Neural crest cell (in vitro differentiated cells): ENCODE results near the gene ERC2. TPM values are rescaled to one million over a fixed set of nuclear protein-coding genes. Genes with fewer than 3 reads are reported as not detected.

Experiments
- DNase-seq: peaks from one replicate; pipeline ENCODE4 v3.0.0; 2021; ENCODE audit warnings: low read depth, mixed read lengths, low spot score
- H3K27ac Mint-ChIP-seq: one replicate; pipeline ENCODE4 v1.8.0; 2021; ENCODE audit warnings: mild to moderate bottlenecking, mixed read lengths; ENCODE audit not compliant: unreplicated experiment
- H3K27me3 Mint-ChIP-seq: 2 replicates; pipeline ENCODE4 v1.8.0; 2021; ENCODE audit warnings: low read depth, mild to moderate bottlenecking, mixed read lengths
- H3K36me3 Mint-ChIP-seq: 2 replicates; pipeline ENCODE4 v1.8.0; 2021; ENCODE audit warnings: low read depth, mild to moderate bottlenecking, mixed read lengths
- H3K4me1 Mint-ChIP-seq: 2 replicates; pipeline ENCODE4 v1.8.0; 2021; ENCODE audit warnings: mixed read lengths
- H3K4me3 Mint-ChIP-seq: one replicate; pipeline ENCODE4 v1.8.0; 2021; ENCODE audit warnings: mild to moderate bottlenecking, mixed read lengths
- H3K9me3 Mint-ChIP-seq: 2 replicates; pipeline ENCODE4 v1.8.0; 2021; ENCODE audit warnings: mixed read lengths
- total RNA-seq: library from RNA; stranded (reverse); gene quantifications from 2 replicates; pipeline ENCODE4 v1.2.1, GENCODE V29; 2021
- TF ChIP-seq, protein P1 (sequence below): fragments of 200-600 bp; sonication (generic); conservative IDR thresholded peaks from 2 replicates; pipeline ENCODE4 v1.5.0; 2021; ENCODE audit warnings: antibody characterized with exemption, mild to moderate bottlenecking

The ERC2 gene
- total RNA-seq, 1 donor from 2014 or later = 13.5 TPM

DNA sequence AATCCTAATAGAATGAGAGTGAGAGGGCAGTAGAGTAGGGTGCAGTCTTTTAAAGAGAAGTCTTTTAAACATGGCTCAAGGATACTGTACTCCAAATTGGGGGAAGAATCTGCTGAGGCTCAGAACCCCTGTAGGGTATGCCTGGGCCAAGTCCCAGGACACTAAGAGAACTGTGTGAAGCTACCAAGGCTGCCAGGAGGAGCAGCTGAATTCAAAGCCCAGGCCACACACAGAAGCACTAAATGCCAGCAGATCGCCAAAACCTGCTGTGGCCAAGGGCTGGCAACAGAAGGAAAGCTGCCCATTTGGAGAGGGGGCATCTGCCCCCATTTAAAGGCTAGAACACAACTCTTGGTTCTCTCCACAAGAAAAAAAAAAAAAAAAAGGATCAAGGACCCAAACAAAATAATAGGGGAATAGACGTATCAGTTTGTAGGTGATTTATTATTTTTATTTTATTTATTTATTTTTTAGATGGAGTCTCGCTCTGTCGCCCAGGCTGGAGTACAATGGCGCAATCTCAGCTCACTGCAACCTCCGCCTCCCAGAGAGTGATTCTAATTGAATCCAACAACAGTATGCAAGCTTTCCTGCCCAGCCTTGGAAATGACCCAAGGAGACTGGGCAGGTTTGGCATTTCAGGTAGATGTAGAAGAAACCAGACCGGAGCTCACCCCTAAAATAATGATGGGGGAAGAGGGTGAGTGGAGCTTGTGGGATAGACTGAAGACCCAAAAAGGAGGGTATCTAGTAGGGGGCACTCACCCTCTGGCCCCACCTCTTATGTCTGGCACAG lies 702.2 kb downstream of the ERC2 start:
- no peak overlapping the region for H3K4me3 Mint-ChIP-seq
- no peak for DNase-seq
- TF ChIP-seq, protein P1, sequence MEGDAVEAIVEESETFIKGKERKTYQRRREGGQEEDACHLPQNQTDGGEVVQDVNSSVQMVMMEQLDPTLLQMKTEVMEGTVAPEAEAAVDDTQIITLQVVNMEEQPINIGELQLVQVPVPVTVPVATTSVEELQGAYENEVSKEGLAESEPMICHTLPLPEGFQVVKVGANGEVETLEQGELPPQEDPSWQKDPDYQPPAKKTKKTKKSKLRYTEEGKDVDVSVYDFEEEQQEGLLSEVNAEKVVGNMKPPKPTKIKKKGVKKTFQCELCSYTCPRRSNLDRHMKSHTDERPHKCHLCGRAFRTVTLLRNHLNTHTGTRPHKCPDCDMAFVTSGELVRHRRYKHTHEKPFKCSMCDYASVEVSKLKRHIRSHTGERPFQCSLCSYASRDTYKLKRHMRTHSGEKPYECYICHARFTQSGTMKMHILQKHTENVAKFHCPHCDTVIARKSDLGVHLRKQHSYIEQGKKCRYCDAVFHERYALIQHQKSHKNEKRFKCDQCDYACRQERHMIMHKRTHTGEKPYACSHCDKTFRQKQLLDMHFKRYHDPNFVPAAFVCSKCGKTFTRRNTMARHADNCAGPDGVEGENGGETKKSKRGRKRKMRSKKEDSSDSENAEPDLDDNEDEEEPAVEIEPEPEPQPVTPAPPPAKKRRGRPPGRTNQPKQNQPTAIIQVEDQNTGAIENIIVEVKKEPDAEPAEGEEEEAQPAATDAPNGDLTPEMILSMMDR = no peak
- no peaks in the 10 kb centered on the region for H3K4me1 Mint-ChIP-seq
- H3K9me3 Mint-ChIP-seq = no peaks in the 10 kb centered on the region
- no peak overlapping the region for H3K27ac Mint-ChIP-seq
- H3K36me3 Mint-ChIP-seq = no peaks in the 10 kb centered on the region
- H3K27me3 Mint-ChIP-seq = no peaks in the 10 kb centered on the region

DNA sequence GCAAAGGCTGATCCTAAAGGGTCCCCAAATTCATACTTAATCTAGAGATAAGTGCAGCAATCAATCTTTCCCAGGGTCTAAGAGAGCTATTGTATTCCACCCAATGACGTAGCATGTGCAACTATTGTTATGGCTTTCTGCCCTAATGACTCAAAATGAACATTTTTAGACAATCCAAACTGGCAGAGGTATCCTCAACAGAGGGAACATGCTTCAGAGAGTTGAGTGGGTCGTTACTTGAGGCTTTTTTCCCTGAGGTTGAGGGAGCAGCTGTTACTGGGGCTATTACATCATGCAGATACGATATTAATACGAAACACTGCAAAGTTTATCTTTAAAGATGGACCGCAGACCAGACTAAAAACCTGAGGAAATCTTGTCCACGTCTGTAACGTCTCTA lies 702.9 kb downstream of the ERC2 start:
- no peak for DNase-seq
- Mint-ChIP-seq H3K36me3 (no peaks in the 10 kb centered on the region), H3K4me1 (no peaks in the 10 kb centered on the region), H3K9me3 (no peaks in the 10 kb centered on the region), H3K27ac (no peak overlapping the region), H3K4me3 (no peak overlapping the region), H3K27me3 (no peaks in the 10 kb centered on the region)
- TF ChIP-seq, protein P1 = no peak

DNA sequence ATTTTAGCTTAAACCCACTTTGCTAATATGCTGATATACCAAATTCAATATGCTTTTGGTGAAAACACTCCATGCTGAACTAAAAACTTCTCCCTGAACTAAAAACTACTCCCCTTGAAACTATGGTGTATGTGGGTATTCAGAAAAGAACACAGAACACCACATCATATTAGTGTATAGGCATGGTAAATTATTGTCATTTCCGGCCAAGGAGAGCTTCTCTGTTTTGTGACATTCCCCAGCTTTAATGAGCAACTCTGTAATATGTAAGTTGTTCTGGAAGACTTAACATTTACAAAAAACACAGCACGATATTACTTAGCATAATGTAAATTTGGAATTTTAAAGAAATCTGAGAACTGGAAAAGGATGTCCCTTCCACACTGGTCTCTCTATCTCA lies 711.3 kb downstream of the ERC2 start:
- Mint-ChIP-seq H3K9me3 (peaks cover 2% of the 10 kb centered on the region), H3K4me1 (peaks cover 29% of the 10 kb centered on the region), H3K27ac (no peak overlapping the region), H3K36me3 (no peaks in the 10 kb centered on the region), H3K4me3 (no peak overlapping the region), H3K27me3 (no peaks in the 10 kb centered on the region)
- no peak for DNase-seq
- TF ChIP-seq, protein P1 = no peak

DNA sequence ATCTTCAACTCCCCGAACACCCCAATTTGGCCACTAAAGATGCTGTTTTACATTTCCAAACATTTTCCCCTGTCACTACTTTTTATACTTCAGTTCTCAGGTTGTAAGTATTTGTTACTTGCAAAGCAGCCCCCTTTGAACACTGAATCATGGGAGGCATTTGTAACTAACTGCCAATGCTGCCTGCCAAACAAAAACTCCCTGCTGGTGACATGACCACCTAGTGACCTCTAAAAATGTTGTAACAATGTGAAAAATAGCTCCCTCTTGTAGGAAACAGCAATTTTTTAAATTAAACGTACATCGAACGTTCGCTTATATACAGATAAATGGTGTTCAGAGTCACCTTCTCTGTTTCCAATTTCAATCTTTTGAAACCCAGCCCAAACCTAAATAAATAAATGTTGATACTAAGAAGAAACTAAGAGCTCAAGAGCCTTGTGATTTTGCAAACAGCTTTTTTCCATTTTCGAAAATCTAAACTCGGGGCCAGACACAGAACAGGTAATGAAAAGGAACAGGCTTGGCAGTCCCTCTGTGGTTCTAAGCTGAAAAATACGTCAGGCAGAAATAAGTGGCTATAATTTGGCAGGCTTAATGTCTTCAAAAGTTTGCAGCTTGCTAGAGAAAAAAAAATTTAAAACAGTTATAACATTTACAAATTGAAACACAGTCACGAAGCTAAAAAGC lies 712.6 kb downstream of the ERC2 start:
- peaks cover 29% of the 10 kb centered on the region for H3K4me1 Mint-ChIP-seq
- H3K36me3 Mint-ChIP-seq = no peaks in the 10 kb centered on the region
- no peak overlapping the region for H3K27ac Mint-ChIP-seq
- H3K4me3 Mint-ChIP-seq = no peak overlapping the region
- TF ChIP-seq, protein P1 = no peak
- H3K9me3 Mint-ChIP-seq = peaks cover 2% of the 10 kb centered on the region
- no peaks in the 10 kb centered on the region for H3K27me3 Mint-ChIP-seq
- no peak for DNase-seq

DNA sequence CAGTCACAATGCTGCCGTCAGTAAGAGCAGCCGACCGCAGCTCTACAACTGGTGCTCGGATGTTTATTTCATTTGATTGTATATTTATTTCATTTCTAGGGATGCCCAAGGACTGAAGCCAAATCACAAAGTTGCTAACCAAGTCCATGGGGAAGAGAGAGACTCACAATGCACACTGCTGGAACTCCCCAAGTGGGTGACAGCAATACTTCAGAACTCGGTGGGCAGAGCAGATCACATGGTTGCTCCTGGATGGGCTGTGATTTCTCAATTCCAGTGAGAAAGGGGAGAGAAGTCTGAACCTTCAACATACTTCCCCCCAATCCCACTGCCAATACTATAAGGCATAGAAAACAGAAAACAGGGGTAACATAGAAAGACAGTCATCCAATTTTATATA lies 715.4 kb downstream of the ERC2 start:
- DNase-seq = no peak
- TF ChIP-seq, protein P1 = no peak
- Mint-ChIP-seq H3K36me3 (no peaks in the 10 kb centered on the region), H3K27me3 (no peaks in the 10 kb centered on the region), H3K27ac (no peak overlapping the region), H3K4me1 (peaks cover 19% of the 10 kb centered on the region), H3K9me3 (peaks cover 10% of the 10 kb centered on the region), H3K4me3 (no peak overlapping the region)
